Esophagus squamous epithelium (tissue), 5 donors: Measurements from ENCODE around the gene TRIM15. TPM values are rescaled to one million over a fixed set of nuclear protein-coding genes. Genes with fewer than 3 reads are reported as not detected.

Experiments used
- DNase-seq: peaks from one replicate; lab custom pipeline; 2025; lab: John Stamatoyannopoulos, UW
- H3K27ac ChIP-seq, 4 donors: fragments of 200-600 bp; sonication (generic); one replicate each; pipeline ENCODE4 v1.5.1; 2016 to 2019; ENCODE audit warnings: mild to moderate bottlenecking in 1 of 4
- H3K27me3 ChIP-seq, 4 donors: fragments of 200-600 bp; sonication (generic); 1 replicate in 3 of 4; 2 replicates in 1 of 4; pipeline versions ENCODE4 v1.5.1 to v1.6.0; 2017 to 2021; ENCODE audit warnings: antibody characterized with exemption in 1 of 4
- H3K36me3 ChIP-seq, 3 donors: fragments of 200-600 bp; sonication (generic); one replicate each; pipeline ENCODE4 v1.5.1; 2016 to 2019
- H3K4me1 ChIP-seq, 3 donors: fragments of 200-600 bp; sonication (generic); one replicate each; pipeline ENCODE4 v1.5.1; 2017 to 2019
- H3K4me3 ChIP-seq, 4 donors: fragments of 200-600 bp; sonication (generic); 1 replicate in 3 of 4; 2 replicates in 1 of 4; pipeline ENCODE4 v1.5.1; 2016 to 2019; ENCODE audit warnings: mild to moderate bottlenecking in 2 of 4, moderate library complexity in 1 of 4
- H3K9me3 ChIP-seq, 3 donors: fragments of 200-600 bp; sonication (generic); one replicate each; pipeline ENCODE4 v1.5.1; 2016 to 2019
- CTCF ChIP-seq, 6 experiments: fragments of 450-650 bp in 4 of 6; fragments of 200-600 bp in 2 of 6; sonication (generic) in 2 of 6; IDR thresholded peaks; one replicate each; pipeline ENCODE4 v1.5.1; 2016 to 2019; ENCODE audit warnings: antibody characterized with exemption in 6 of 6, mild to moderate bottlenecking in 4 of 6, moderate library complexity in 4 of 6
- POLR2A ChIP-seq, 4 donors: fragments of 450-650 bp; IDR thresholded peaks; one replicate each; pipeline ENCODE4 v1.6.1; 2017; ENCODE audit warnings: antibody characterized with exemption in 4 of 4, mild to moderate bottlenecking in 4 of 4, moderate library complexity in 3 of 4
- WGBS, 2 donors: methylation state at CpG; one replicate each; pipeline ENCODE4 v1.1.5; 2018; 5-methylcytosine and 5-hydroxymethylcytosine counted together
- intact Hi-C: fragments of 100-400 bp; cut with DNase I; formaldehyde crosslinking; loops from one replicate; pipeline ENCODE4 v1.15.0; 2022
- total RNA-seq, 4 donors: library from RNA; depleted of rRNA; stranded (reverse); fragments of >200 nt; gene quantifications; one replicate each; pipeline ENCODE4 v1.1.0, GENCODE V29; 2016
- donor health status: DM: yes; HTN: yes; CAD: no.

Gene TRIM15
- total RNA-seq, 4 donors from 2014 or later = not detected

- TF ChIP-seq CTCF (IDR thresholded peaks at IDR 0.05) = peak; percentile 88 to 96 (median 93)
- no peak for TF ChIP-seq POLR2A (IDR thresholded peaks at IDR 0.05)
- peaks cover 6 to 28% (median 10%) of the 10 kb centered on the region in 3 donors for H3K4me1 ChIP-seq
- H3K36me3 ChIP-seq = no peaks in the 10 kb centered on the region
- no peaks in the 10 kb centered on the region for H3K9me3 ChIP-seq
- H3K4me3 ChIP-seq = peak overlapping the region in 1 of 4 donors; percentile 13
- 26 to 28% methylated on average over 15 to 16 of the region's 16 CpGs for WGBS, 2 donors
- no peak overlapping the region for H3K27ac ChIP-seq
- peaks cover 0 to 100% (median 23%) of the 10 kb centered on the region in 4 donors for H3K27me3 ChIP-seq
- intact Hi-C loops = no loop called here
- peak; percentile 10 for DNase-seq
These were observed 32.2 kb upstream of the TRIM15 start for GRCh38 chr6:30130887-30131862.

GRCh38 chr6:30131947-30132497, 31.3 kb upstream of the TRIM15 start:
- Histone ChIP-seq H3K27ac (no peak overlapping the region), H3K9me3 (no peaks in the 10 kb centered on the region), H3K27me3 (peaks cover 0 to 98% (median 23%) of the 10 kb centered on the region in 4 donors), H3K36me3 (no peaks in the 10 kb centered on the region), H3K4me3 (no peak overlapping the region), H3K4me1 (peaks cover 6 to 27% (median 10%) of the 10 kb centered on the region in 3 donors)
- DNase-seq = no peak
- WGBS, 2 donors = 78 to 92% methylated on average over 2 of the region's 2 CpGs
- intact Hi-C loops = no loop called here
- TF ChIP-seq CTCF (IDR thresholded peaks at IDR 0.05) (no peak), POLR2A (IDR thresholded peaks at IDR 0.05) (no peak)

- intact Hi-C loops = no loop called here
- 71 to 82% methylated on average over 1 to 2 of the region's 2 CpGs for WGBS, 2 donors
- Histone ChIP-seq H3K36me3 (no peaks in the 10 kb centered on the region), H3K9me3 (no peaks in the 10 kb centered on the region), H3K4me3 (no peak overlapping the region), H3K4me1 (peaks cover 0 to 9% (median 3%) of the 10 kb centered on the region in 3 donors), H3K27ac (no peak overlapping the region), H3K27me3 (peaks cover 0 to 85% (median 3%) of the 10 kb centered on the region in 4 donors)
- no peak for DNase-seq
- no peak for TF ChIP-seq POLR2A (IDR thresholded peaks at IDR 0.05)
- no peak for TF ChIP-seq CTCF (IDR thresholded peaks at IDR 0.05)
These were observed 28.2 kb upstream of the TRIM15 start for GRCh38 chr6:30135147-30135546.

GRCh38 chr6:30135757-30136156, 27.6 kb upstream of the TRIM15 start, which contains the start of gene TRIM40:
TRIM40 (plus strand) TSS chr6:30136140; CDS start chr6:30137037, 897 bp downstream.
- peaks cover 0 to 83% (median under 1%) of the 10 kb centered on the region in 4 donors for H3K27me3 ChIP-seq
- no peak within 1 kb of the TSS for H3K27ac ChIP-seq
- WGBS, 2 donors = 47 to 56% methylated on average over 4 of the region's 4 CpGs
- intact Hi-C loops = no loop called here
- no peak for DNase-seq
- no peaks in the 10 kb centered on the region for H3K36me3 ChIP-seq
- no peaks in the 10 kb centered on the region for H3K9me3 ChIP-seq
- no peak within 1 kb of the TSS for H3K4me3 ChIP-seq
- no peak for TF ChIP-seq CTCF (IDR thresholded peaks at IDR 0.05)
- H3K4me1 ChIP-seq = peaks cover 0 to 3% (median 2%) of the 10 kb centered on the region in 3 donors
